Loucy (cell line): ENCODE measurements around the gene NDUFB8.
A peak's percentile ranks its signal among the peaks of the same experiment; 100 is the strongest.

ENCODE experiments used
- H2AFZ ChIP-seq: fragments of 200-600 bp; sonication (generic); 2 replicates; pipeline ENCODE4 v1.6.0; 2016; ENCODE audit warnings: antibody characterized with exemption, mild to moderate bottlenecking, low read length, moderate library complexity
- H3F3A ChIP-seq: fragments of 200-600 bp; 2 replicates; pipeline ENCODE4 v1.6.0; 2016; ENCODE audit warnings: antibody characterized with exemption, low read depth, mild to moderate bottlenecking
- H3K27me3 ChIP-seq: fragments of 200-600 bp; sonication (generic); 2 replicates; pipeline ENCODE4 v1.6.1; 2014; ENCODE audit warnings: low read length, mild to moderate bottlenecking; ENCODE audit not compliant: insufficient read depth, poor library complexity, severe bottlenecking
- H3K36me3 ChIP-seq: fragments of 200-600 bp; sonication (generic); 2 replicates; pipeline ENCODE4 v1.6.1; 2016; ENCODE audit warnings: low read length; ENCODE audit not compliant: insufficient read depth
- H3K4me1 ChIP-seq: fragments of 200-600 bp; sonication (generic); 2 replicates; pipeline ENCODE4 v1.5.1; 2014; ENCODE audit warnings: low read length, mild to moderate bottlenecking; ENCODE audit not compliant: insufficient read depth, poor library complexity, severe bottlenecking
- H3K4me2 ChIP-seq: fragments of 200-600 bp; sonication (generic); 2 replicates; pipeline ENCODE4 v1.6.0; 2014; ENCODE audit warnings: antibody characterized with exemption, low read length, low read depth, mild to moderate bottlenecking; ENCODE audit not compliant: poor library complexity, severe bottlenecking
- H3K4me3 ChIP-seq: fragments of 200-600 bp; sonication (generic); 2 replicates; pipeline ENCODE4 v1.5.1; 2014; ENCODE audit warnings: low read length, mild to moderate bottlenecking, mixed read lengths; ENCODE audit not compliant: poor library complexity, severe bottlenecking
- H3K79me2 ChIP-seq: fragments of 200-600 bp; sonication (generic); 2 replicates; pipeline ENCODE4 v1.6.1; 2014; ENCODE audit warnings: low read length; ENCODE audit not compliant: insufficient read depth
- H3K9ac ChIP-seq: fragments of 200-600 bp; sonication (generic); 2 replicates; pipeline ENCODE4 v1.6.0; 2014; ENCODE audit warnings: mild to moderate bottlenecking, low read depth, low read length, moderate library complexity; ENCODE audit not compliant: poor library complexity, severe bottlenecking
- H3K9me2 ChIP-seq: fragments of 200-600 bp; sonication (generic); replicated peaks from 2 replicates; pipeline ENCODE4 v1.6.1; 2016; ENCODE audit warnings: low read depth, low read length, mixed read lengths
- H3K9me3 ChIP-seq: fragments of 200-600 bp; sonication (generic); 2 replicates; pipeline ENCODE4 v1.6.1; 2014; ENCODE audit warnings: mild to moderate bottlenecking, antibody characterized with exemption, low read length, low read depth; ENCODE audit not compliant: insufficient read depth
- H4K20me1 ChIP-seq: fragments of 200-600 bp; sonication (generic); 2 replicates; pipeline ENCODE4 v1.6.0; 2014; ENCODE audit warnings: antibody characterized with exemption, low read length, mild to moderate bottlenecking; ENCODE audit not compliant: insufficient read depth, poor library complexity, severe bottlenecking
- CTCF ChIP-seq: fragments of 200-600 bp; sonication (generic); conservative IDR thresholded peaks from 2 replicates; pipeline ENCODE4 v1.5.1; 2014; ENCODE audit warnings: mild to moderate bottlenecking, antibody characterized with exemption, low read length
- EZH2phosphoT487 ChIP-seq: fragments of 200-600 bp; IDR thresholded peaks from 2 replicates; pipeline ENCODE4 v1.6.1; 2018; ENCODE audit warnings: antibody characterized with exemption, mild to moderate bottlenecking, moderate library complexity, borderline replicate concordance

NDUFB8 gene

GRCh38 chr10:100520811-100521210 is 8.9 kb downstream of the NDUFB8 start:
- Histone ChIP-seq H3K4me2 (no peak overlapping the region), H3K9ac (no peak overlapping the region), H4K20me1 (peaks cover 1% of the 10 kb centered on the region), H3K79me2 (peaks cover 21% of the 10 kb centered on the region; the same call in 1 of the 2 replicates), H3F3A (0 out of 2 replicates have a peak, but pooled peaks cover 3% of the 10 kb centered on the region), H3K9me2 (no peaks in the 10 kb centered on the region), H3K36me3 (peaks cover 31% of the 10 kb centered on the region; the same call in 1 of the 2 replicates), H3K4me1 (peaks cover 25% of the 10 kb centered on the region), H3K27me3 (no peaks in the 10 kb centered on the region), H2AFZ (no peak overlapping the region), H3K9me3 (no peaks in the 10 kb centered on the region), H3K4me3 (no peak overlapping the region)
- no peak for TF ChIP-seq CTCF
- no peak for TF ChIP-seq EZH2phosphoT487

GRCh38 chr10:100519311-100520051 is 10.2 kb downstream of the NDUFB8 start, which contains the start of gene SEC31B:
Gene SEC31B, minus strand, starts transcription at chr10:100519861. Its CDS starts 2,909 bp downstream, at chr10:100516952.
- peaks cover 24% of the 10 kb centered on the region for H3K4me1 ChIP-seq
- H3K4me3 ChIP-seq = no peak within 1 kb of the TSS
- no peaks in the 10 kb centered on the region for H3K9me3 ChIP-seq
- H3K79me2 ChIP-seq = peaks cover 8% of the 10 kb centered on the region; the same call in 1 of the 2 replicates
- TF ChIP-seq EZH2phosphoT487 = no peak
- TF ChIP-seq CTCF = no peak
- H3F3A ChIP-seq = 0 out of 2 replicates have a peak, but pooled peaks cover 3% of the 10 kb centered on the region
- no peaks in the 10 kb centered on the region for H3K9me2 ChIP-seq
- no peaks in the 10 kb centered on the region for H3K27me3 ChIP-seq
- H4K20me1 ChIP-seq = no peaks in the 10 kb centered on the region
- H3K9ac ChIP-seq = no peak within 1 kb of the TSS
- H2AFZ ChIP-seq = no peak within 1 kb of the TSS
- peaks cover 18% of the 10 kb centered on the region; the same call in 1 of the 2 replicates for H3K36me3 ChIP-seq
- H3K4me2 ChIP-seq = no peak within 1 kb of the TSS

GRCh38 chr10:100518761-100519241 is 10.9 kb downstream of the NDUFB8 start:
- no peak overlapping the region for H3K9ac ChIP-seq
- H3K9me3 ChIP-seq = no peaks in the 10 kb centered on the region
- no peaks in the 10 kb centered on the region for H4K20me1 ChIP-seq
- peaks cover 24% of the 10 kb centered on the region for H3K4me1 ChIP-seq
- H2AFZ ChIP-seq = no peak overlapping the region
- H3K36me3 ChIP-seq = peaks cover 11% of the 10 kb centered on the region; the same call in 1 of the 2 replicates
- no peak overlapping the region for H3K4me2 ChIP-seq
- no peaks in the 10 kb centered on the region for H3K27me3 ChIP-seq
- TF ChIP-seq EZH2phosphoT487 = no peak
- peak; percentile 94 for TF ChIP-seq CTCF
- H3F3A ChIP-seq = 0 out of 2 replicates have a peak, but pooled peaks cover 3% of the 10 kb centered on the region
- H3K4me3 ChIP-seq = no peak overlapping the region
- peaks cover 1% of the 10 kb centered on the region; the same call in 1 of the 2 replicates for H3K79me2 ChIP-seq
- H3K9me2 ChIP-seq = no peaks in the 10 kb centered on the region
